ENCODE data around the gene TNF. TPM values are rescaled to one million over a fixed set of nuclear protein-coding genes. Genes with fewer than 3 reads are reported as not detected.
A peak's percentile ranks its signal among the peaks of the same experiment; 100 is the strongest.

TNF gene
- total and polyA plus RNA-seq, 2 of the 13 experiments (the other 11 are each of a cell fraction or from before 2014, with no cell fraction given), result not detected

DNA sequence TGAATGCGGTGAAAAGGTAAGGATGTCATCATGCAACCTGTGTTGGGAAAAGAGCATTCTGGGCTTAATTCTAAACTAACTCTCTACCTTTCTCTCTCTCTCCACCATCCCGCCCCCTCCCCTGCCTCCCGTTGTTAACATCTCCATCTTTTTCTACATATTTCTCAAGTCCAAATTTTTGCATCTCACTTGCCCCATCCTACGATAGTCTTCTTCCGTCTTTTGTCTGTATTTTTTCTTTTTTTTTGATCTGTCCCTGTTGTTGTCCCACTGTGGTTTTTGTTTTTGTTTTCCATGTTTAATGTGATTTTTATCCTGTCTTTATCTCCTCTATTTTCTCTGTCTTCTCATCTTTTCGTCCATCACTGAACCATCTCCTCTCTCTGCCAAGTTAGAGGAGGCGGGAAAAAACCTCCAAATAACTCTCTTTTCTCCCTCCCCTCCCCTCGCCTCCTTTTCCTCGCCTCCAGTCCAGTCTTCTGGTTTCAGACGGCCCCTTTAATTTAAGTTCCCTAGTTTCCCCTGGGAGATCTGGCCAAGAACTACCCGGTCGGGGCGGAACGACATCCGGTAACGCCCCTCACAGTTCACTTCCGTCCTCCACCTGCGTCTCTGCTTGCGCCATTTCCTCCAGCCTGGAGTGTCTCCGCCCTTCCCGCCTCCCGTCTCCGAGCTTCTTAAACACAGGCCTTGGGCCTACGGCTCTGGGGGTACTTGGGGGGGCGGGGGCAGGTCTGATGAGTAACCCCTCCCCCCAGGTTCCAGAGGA lies 28.2 kb upstream of the TNF start, which contains the start of gene NFKBIL1 (continued):
- TF ChIP-seq, protein P1, sequence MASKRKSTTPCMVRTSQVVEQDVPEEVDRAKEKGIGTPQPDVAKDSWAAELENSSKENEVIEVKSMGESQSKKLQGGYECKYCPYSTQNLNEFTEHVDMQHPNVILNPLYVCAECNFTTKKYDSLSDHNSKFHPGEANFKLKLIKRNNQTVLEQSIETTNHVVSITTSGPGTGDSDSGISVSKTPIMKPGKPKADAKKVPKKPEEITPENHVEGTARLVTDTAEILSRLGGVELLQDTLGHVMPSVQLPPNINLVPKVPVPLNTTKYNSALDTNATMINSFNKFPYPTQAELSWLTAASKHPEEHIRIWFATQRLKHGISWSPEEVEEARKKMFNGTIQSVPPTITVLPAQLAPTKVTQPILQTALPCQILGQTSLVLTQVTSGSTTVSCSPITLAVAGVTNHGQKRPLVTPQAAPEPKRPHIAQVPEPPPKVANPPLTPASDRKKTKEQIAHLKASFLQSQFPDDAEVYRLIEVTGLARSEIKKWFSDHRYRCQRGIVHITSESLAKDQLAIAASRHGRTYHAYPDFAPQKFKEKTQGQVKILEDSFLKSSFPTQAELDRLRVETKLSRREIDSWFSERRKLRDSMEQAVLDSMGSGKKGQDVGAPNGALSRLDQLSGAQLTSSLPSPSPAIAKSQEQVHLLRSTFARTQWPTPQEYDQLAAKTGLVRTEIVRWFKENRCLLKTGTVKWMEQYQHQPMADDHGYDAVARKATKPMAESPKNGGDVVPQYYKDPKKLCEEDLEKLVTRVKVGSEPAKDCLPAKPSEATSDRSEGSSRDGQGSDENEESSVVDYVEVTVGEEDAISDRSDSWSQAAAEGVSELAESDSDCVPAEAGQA (IDR thresholded peaks at IDR 0.05; ENCODE audit: low read depth), result peak; percentile 93
- TF ChIP-seq, protein P1 (CRISPR knock-in tag; IDR thresholded peaks at IDR 0.05; ENCODE audit: borderline replicate concordance), result no peak
- TF ChIP-seq ZNF749 (CRISPR knock-in tag; IDR thresholded peaks at IDR 0.05; ENCODE audit: borderline replicate concordance) (no peak), BCL6 (CRISPR knock-in tag; IDR thresholded peaks at IDR 0.05) (peak; percentile 16; the same call in 1 of the 2 replicates), ZNF709 (CRISPR knock-in tag; IDR thresholded peaks at IDR 0.05) (0 out of 2 replicates have a peak, but pooled peaks have one; percentile 13), CCDC6 (CRISPR knock-in tag; IDR thresholded peaks at IDR 0.05) (no peak; the same call in 1 of the 2 replicates), MTA1 (CRISPR knock-in tag; IDR thresholded peaks at IDR 0.05; ENCODE audit: borderline replicate concordance) (peak; percentile 39; the same call in 1 of the 2 replicates), CENPT (CRISPR knock-in tag; IDR thresholded peaks at IDR 0.05; ENCODE audit: low read depth) (no peak), ZMYM4 (CRISPR knock-in tag; IDR thresholded peaks at IDR 0.05) (peak; percentile 58), KLF13 (CRISPR knock-in tag; IDR thresholded peaks at IDR 0.05) (no peak), ARHGAP35 (CRISPR knock-in tag; IDR thresholded peaks at IDR 0.05; ENCODE audit: borderline replicate concordance) (0 out of 2 replicates have a peak, but pooled peaks have one; percentile 78), EED (CRISPR knock-in tag; IDR thresholded peaks at IDR 0.05) (no peak), YEATS4 (CRISPR knock-in tag; IDR thresholded peaks at IDR 0.05; ENCODE audit: borderline replicate concordance) (peak; percentile 62; the same call in 1 of the 2 replicates), THAP7 (CRISPR knock-in tag; IDR thresholded peaks at IDR 0.05) (no peak), ZFP36L2 (CRISPR knock-in tag; IDR thresholded peaks at IDR 0.05) (no peak), MYC (CRISPR knock-in tag; IDR thresholded peaks at IDR 0.05; ENCODE audit: borderline replicate concordance) (peak; percentile 47; the same call in 1 of the 2 replicates), ZNF746 (CRISPR knock-in tag; IDR thresholded peaks at IDR 0.05) (no peak; the same call in 1 of the 2 replicates), ATF7-NPFF (CRISPR knock-in tag; IDR thresholded peaks at IDR 0.05; ENCODE audit: low read depth) (no peak), KAT2B (IDR thresholded peaks at IDR 0.05; ENCODE audit: borderline replicate concordance, low read depth, low read length) (no peak), HHEX (CRISPR knock-in tag; IDR thresholded peaks at IDR 0.05) (0 out of 2 replicates have a peak, but pooled peaks have one; percentile 26), ZNF629 (CRISPR knock-in tag; conservative IDR thresholded peaks at IDR 0.05) (no peak), TRIM24 (CRISPR knock-in tag; IDR thresholded peaks at IDR 0.05) (no peak)
- TF ChIP-seq, protein P2, sequence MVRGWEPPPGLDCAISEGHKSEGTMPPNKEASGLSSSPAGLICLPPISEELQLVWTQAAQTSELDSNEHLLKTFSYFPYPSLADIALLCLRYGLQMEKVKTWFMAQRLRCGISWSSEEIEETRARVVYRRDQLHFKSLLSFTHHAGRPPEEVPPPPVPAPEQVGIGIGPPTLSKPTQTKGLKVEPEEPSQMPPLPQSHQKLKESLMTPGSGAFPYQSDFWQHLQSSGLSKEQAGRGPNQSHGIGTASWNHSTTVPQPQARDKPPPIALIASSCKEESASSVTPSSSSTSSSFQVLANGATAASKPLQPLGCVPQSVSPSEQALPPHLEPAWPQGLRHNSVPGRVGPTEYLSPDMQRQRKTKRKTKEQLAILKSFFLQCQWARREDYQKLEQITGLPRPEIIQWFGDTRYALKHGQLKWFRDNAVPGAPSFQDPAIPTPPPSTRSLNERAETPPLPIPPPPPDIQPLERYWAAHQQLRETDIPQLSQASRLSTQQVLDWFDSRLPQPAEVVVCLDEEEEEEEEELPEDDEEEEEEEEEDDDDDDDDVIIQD (CRISPR knock-in tag; IDR thresholded peaks at IDR 0.05; ENCODE audit: low read depth), result peak; percentile 67; the same call in 1 of the 2 replicates
